ENCODE results near the gene FAM89B. TPM values are rescaled to one million over a fixed set of nuclear protein-coding genes. Genes with fewer than 3 reads are reported as not detected.

Gene FAM89B
- total RNA-seq, 1 donor from 2014 or later: 21.6 TPM

GRCh38 chr11:65616575-65617001 is 44.2 kb downstream of the FAM89B start:
- peaks cover 47% of the 10 kb centered on the region for H3K4me1 Mint-ChIP-seq
- H3K36me3 Mint-ChIP-seq (ENCODE audit: low read depth): peaks cover 62% of the 10 kb centered on the region
- POLR2A ChIA-PET: interaction anchor here (2.0 to 8.5 kb wide), 5 partner anchors 23 to 96 kb away, joined by 5 to 108 read pairs (median 60); partner anchors contain the start of genes EHBP1L1, FAM89B, KAT5 and SIPA1
- CTCF ChIA-PET: interaction anchor here (0.9 to 1.1 kb wide), 2 partner anchors 9 to 23 kb away, joined by 3 to 5 read pairs; no protein-coding TSS in a partner anchor
- DNase-seq: no peak
- no peaks in the 10 kb centered on the region for H3K27me3 Mint-ChIP-seq
- TF ChIP-seq CTCF (IDR thresholded peaks at IDR 0.05): no peak
- H3K9me3 Mint-ChIP-seq: no peaks in the 10 kb centered on the region
- intact Hi-C loops (cut with micrococcal nuclease): loop anchor here (5.0 kb wide), 1 partner anchor 731 kb away; the partner anchor contains the start of genes B4GAT1 and BRMS1
- no peak for ATAC-seq (ENCODE audit: low read depth)
- peak overlapping the region; percentile 85 for H3K27ac Mint-ChIP-seq
- H3K4me3 Mint-ChIP-seq: peak overlapping the region; percentile 92

- H3K27ac Mint-ChIP-seq: peak overlapping the region; percentile 85
- peaks cover 64% of the 10 kb centered on the region for H3K36me3 Mint-ChIP-seq (ENCODE audit: low read depth)
- H3K4me3 Mint-ChIP-seq: peak overlapping the region; percentile 92
- intact Hi-C loops (cut with micrococcal nuclease): loop anchor here (5.0 kb wide), 1 partner anchor 730 kb away; the partner anchor contains the start of genes B4GAT1 and BRMS1
- CTCF ChIA-PET: interaction anchor here (0.9 to 1.1 kb wide), 2 partner anchors 8 to 24 kb away, joined by 3 to 5 read pairs; no protein-coding TSS in a partner anchor
- no peaks in the 10 kb centered on the region for H3K9me3 Mint-ChIP-seq
- TF ChIP-seq CTCF (IDR thresholded peaks at IDR 0.05): no peak
- no peak for ATAC-seq (ENCODE audit: low read depth)
- no peak for DNase-seq
- no peaks in the 10 kb centered on the region for H3K27me3 Mint-ChIP-seq
- H3K4me1 Mint-ChIP-seq: peaks cover 42% of the 10 kb centered on the region
- POLR2A ChIA-PET: interaction anchor here (0.5 to 8.5 kb wide), 5 partner anchors 22 to 190 kb away, joined by 4 to 108 read pairs (median 7); partner anchors contain the start of genes KAT5 and SIPA1
These were observed 45.0 kb downstream of the FAM89B start for GRCh38 chr11:65617136-65617850.

- DNase-seq (no peak), ATAC-seq (ENCODE audit: low read depth) (no peak)
- TF ChIP-seq CTCF (IDR thresholded peaks at IDR 0.05): no peak
- intact Hi-C loops (cut with micrococcal nuclease): loop anchor here (5.0 kb wide), 1 partner anchor 729 kb away; the partner anchor contains the start of genes B4GAT1 and BRMS1
- Mint-ChIP-seq H3K9me3 (no peaks in the 10 kb centered on the region), H3K27ac (no peak overlapping the region), H3K36me3 (ENCODE audit: low read depth) (peaks cover 69% of the 10 kb centered on the region), H3K4me3 (no peak overlapping the region), H3K4me1 (peaks cover 34% of the 10 kb centered on the region), H3K27me3 (no peaks in the 10 kb centered on the region)
- ChIA-PET CTCF (no interaction called here), POLR2A (interaction anchor here (0.5 to 8.5 kb wide), 5 partner anchors 21 to 240 kb away, joined by 3 to 108 read pairs (median 4); partner anchors contain the start of genes CFL1, KAT5, RELA and SIPA1)
These were observed 45.8 kb downstream of the FAM89B start for GRCh38 chr11:65617990-65618751.

GRCh38 chr11:65618763-65619162 is 46.4 kb downstream of the FAM89B start:
- DNase-seq (no peak), ATAC-seq (ENCODE audit: low read depth) (no peak)
- peaks cover 74% of the 10 kb centered on the region for H3K36me3 Mint-ChIP-seq (ENCODE audit: low read depth)
- H3K4me1 Mint-ChIP-seq: peaks cover 32% of the 10 kb centered on the region
- no peaks in the 10 kb centered on the region for H3K9me3 Mint-ChIP-seq
- no peaks in the 10 kb centered on the region for H3K27me3 Mint-ChIP-seq
- no peak overlapping the region for H3K27ac Mint-ChIP-seq
- POLR2A ChIA-PET: interaction anchor here (1.1 to 8.5 kb wide), 3 partner anchors 21 to 239 kb away, joined by 3 to 108 read pairs (median 3); partner anchors contain the start of genes CFL1, RELA and SIPA1
- intact Hi-C loops (cut with micrococcal nuclease): loop anchor here (5.0 kb wide), 1 partner anchor 729 kb away; the partner anchor contains the start of genes B4GAT1 and BRMS1
- CTCF ChIA-PET: no interaction called here
- no peak for TF ChIP-seq CTCF (IDR thresholded peaks at IDR 0.05)
- H3K4me3 Mint-ChIP-seq: no peak overlapping the region
